ENCODE results near the gene PACSIN2. TPM values are rescaled to one million over a fixed set of nuclear protein-coding genes. Genes with fewer than 3 reads are reported as not detected.
A peak's percentile ranks its signal among the peaks of the same experiment; 100 is the strongest.
"Not testable (repeated sequence)": the region's sequence is repeated elsewhere in the genome, so short reads cannot be mapped to it uniquely, and the experiment has no call there.

The PACSIN2 gene
- total RNA-seq, 1 experiment from 2014 or later: 70.5 TPM

GRCh38 chr22:42936680-42937079 is 78.3 kb downstream of the PACSIN2 start:
- H3K4me3 Mint-ChIP-seq; H3K27me3 Mint-ChIP-seq (ENCODE audit: low read depth); H3K36me3 Mint-ChIP-seq; POLR2A ChIA-PET; DNase-seq (ENCODE audit: low spot score); ATAC-seq; H3K9me3 Mint-ChIP-seq: not testable (repeated sequence)
- peaks cover 60% of the 10 kb centered on the region for H3K4me1 Mint-ChIP-seq
- H3K27ac Mint-ChIP-seq: peak overlapping the region; percentile 25; the same call in 1 of the 2 replicates
- CTCF ChIA-PET: interaction anchor here (0.6 kb wide), 1 partner anchor 410 kb away, joined by 6 read pairs; no protein-coding TSS in a partner anchor

GRCh38 chr22:42934338-42934737 is 80.6 kb downstream of the PACSIN2 start:
- Mint-ChIP-seq H3K27ac (peak overlapping the region; percentile 47; the same call in 1 of the 2 replicates), H3K4me3 (no peak overlapping the region), H3K27me3 (ENCODE audit: low read depth) (no peaks in the 10 kb centered on the region), H3K4me1 (peaks cover 42% of the 10 kb centered on the region), H3K9me3 (no peaks in the 10 kb centered on the region), H3K36me3 (no peaks in the 10 kb centered on the region)
- POLR2A ChIA-PET: no interaction called here
- no peak for DNase-seq (ENCODE audit: low spot score)
- no peak for TF ChIP-seq JUN (CRISPR knock-in tag; IDR thresholded peaks at IDR 0.05)
- TF ChIP-seq MYBL2 (CRISPR knock-in tag; IDR thresholded peaks at IDR 0.05): no peak
- TF ChIP-seq CDX4 (CRISPR knock-in tag; IDR thresholded peaks at IDR 0.05; ENCODE audit: borderline replicate concordance): no peak
- no peak for TF ChIP-seq FOXJ3 (CRISPR knock-in tag; IDR thresholded peaks at IDR 0.05; ENCODE audit: borderline replicate concordance)
- TF ChIP-seq ZNF532 (CRISPR knock-in tag; IDR thresholded peaks at IDR 0.05; ENCODE audit: borderline replicate concordance): no peak
- TF ChIP-seq E2F5 (CRISPR knock-in tag; IDR thresholded peaks at IDR 0.05): no peak
- no peak for TF ChIP-seq HMGXB4 (CRISPR knock-in tag; IDR thresholded peaks at IDR 0.05)
- TF ChIP-seq GABPB1 (CRISPR knock-in tag; IDR thresholded peaks at IDR 0.05): no peak
- no peak for TF ChIP-seq EMX1 (CRISPR knock-in tag; IDR thresholded peaks at IDR 0.05)
- no peak for TF ChIP-seq ZNF423 (CRISPR knock-in tag; IDR thresholded peaks at IDR 0.05)
- no peak for TF ChIP-seq E2F1 (CRISPR knock-in tag; IDR thresholded peaks at IDR 0.05)
- TF ChIP-seq AFF4 (CRISPR knock-in tag; IDR thresholded peaks at IDR 0.05; ENCODE audit: borderline replicate concordance): no peak
- TF ChIP-seq ZNF416 (CRISPR knock-in tag; IDR thresholded peaks at IDR 0.05): no peak
- ATAC-seq: no peak
- CTCF ChIA-PET: interaction anchor here (0.7 to 1.9 kb wide), 3 partner anchors 67 to 292 kb away, joined by 3 to 6 read pairs (median 5); no protein-coding TSS in a partner anchor
